ENCODE results near the gene OVOL2. TPM values are rescaled to one million over a fixed set of nuclear protein-coding genes. Genes with fewer than 3 reads are reported as not detected.

The OVOL2 gene
- total RNA-seq, 2 experiments from 2014 or later = not detected

DNA sequence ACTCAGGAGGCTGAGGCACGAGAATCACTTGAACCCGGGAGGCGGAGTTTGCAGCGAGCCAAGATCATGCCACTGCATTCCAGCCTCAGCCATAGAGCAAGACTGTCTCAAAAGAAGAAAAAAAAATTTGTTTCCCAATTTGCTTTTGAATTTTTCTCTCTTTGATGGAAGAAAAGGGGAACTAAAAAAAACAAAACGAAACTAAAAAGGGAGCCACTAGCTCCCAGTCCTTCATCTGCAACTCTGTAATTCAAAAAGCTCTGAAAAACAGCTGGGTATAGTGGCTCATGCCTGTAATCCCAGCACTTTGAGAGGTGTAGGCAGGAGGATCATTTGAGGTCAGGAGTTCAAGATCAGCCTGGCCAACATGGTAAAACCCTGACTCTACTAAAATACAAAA, 9.5 kb downstream of the OVOL2 start:
- Mint-ChIP-seq H3K9me3 (no peaks in the 10 kb centered on the region), H3K4me1 (ENCODE audit: low read depth) (no peaks in the 10 kb centered on the region), H3K27ac (no peak overlapping the region), H3K4me3 (no peak overlapping the region), H3K36me3 (ENCODE audit: low read depth) (no peaks in the 10 kb centered on the region), H3K27me3 (peaks cover 32% of the 10 kb centered on the region)
- ATAC-seq = no peak
- ChIA-PET CTCF (no interaction called here), POLR2A (no interaction called here)
- DNase-seq = no peak
- TF ChIP-seq, protein P1, sequence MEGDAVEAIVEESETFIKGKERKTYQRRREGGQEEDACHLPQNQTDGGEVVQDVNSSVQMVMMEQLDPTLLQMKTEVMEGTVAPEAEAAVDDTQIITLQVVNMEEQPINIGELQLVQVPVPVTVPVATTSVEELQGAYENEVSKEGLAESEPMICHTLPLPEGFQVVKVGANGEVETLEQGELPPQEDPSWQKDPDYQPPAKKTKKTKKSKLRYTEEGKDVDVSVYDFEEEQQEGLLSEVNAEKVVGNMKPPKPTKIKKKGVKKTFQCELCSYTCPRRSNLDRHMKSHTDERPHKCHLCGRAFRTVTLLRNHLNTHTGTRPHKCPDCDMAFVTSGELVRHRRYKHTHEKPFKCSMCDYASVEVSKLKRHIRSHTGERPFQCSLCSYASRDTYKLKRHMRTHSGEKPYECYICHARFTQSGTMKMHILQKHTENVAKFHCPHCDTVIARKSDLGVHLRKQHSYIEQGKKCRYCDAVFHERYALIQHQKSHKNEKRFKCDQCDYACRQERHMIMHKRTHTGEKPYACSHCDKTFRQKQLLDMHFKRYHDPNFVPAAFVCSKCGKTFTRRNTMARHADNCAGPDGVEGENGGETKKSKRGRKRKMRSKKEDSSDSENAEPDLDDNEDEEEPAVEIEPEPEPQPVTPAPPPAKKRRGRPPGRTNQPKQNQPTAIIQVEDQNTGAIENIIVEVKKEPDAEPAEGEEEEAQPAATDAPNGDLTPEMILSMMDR (IDR thresholded peaks at IDR 0.05) = no peak
- intact Hi-C loops (cut with micrococcal nuclease) = no loop called here

DNA sequence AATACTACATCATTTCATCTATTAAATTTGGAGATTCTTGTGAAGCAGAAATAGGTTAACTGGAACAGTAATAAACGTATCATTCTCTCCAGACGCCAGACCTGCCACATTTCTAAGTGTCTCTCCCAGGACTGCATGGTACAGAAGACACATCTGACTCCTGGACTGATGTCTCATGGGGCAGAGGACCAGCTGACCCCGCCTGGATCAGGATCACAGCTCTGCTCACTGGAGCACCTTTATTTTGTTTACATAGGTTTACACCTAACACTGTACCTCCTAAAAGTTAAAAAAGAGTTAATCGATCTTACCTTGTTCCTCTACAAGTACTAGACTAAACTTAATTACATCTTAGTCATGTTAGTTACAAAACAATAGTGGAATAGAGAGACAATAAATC, 11.2 kb downstream of the OVOL2 start:
- Mint-ChIP-seq H3K4me1 (ENCODE audit: low read depth) (no peaks in the 10 kb centered on the region), H3K27me3 (peaks cover 26% of the 10 kb centered on the region), H3K36me3 (ENCODE audit: low read depth) (no peaks in the 10 kb centered on the region), H3K27ac (no peak overlapping the region), H3K9me3 (no peaks in the 10 kb centered on the region), H3K4me3 (no peak overlapping the region)
- POLR2A ChIA-PET = no interaction called here
- TF ChIP-seq, protein P1 (IDR thresholded peaks at IDR 0.05) = no peak
- ATAC-seq = no peak
- no peak for DNase-seq
- CTCF ChIA-PET = interaction anchor here (1.6 kb wide), 1 partner anchor 43 kb away, joined by 3 read pairs; no protein-coding TSS in a partner anchor
- intact Hi-C loops (cut with micrococcal nuclease) = no loop called here

DNA sequence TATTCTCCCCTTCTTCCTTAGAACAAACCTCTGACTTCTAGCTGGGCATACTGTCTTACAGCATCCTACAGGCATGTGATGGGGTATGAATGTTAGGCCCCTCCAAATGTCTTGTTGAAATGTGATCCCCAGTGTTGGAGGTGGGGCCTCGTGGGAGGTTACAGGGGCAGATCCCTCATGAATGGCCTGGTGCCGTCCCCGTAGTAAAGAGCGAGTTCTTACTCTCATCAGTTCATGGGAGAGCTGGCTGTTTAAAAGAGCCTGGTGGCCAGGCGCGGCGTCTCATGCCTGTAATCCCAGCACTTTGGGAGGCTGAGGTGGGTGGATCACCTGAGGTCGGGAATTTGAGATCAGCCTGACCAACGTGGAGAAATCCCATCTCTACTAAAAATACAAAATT, 15.5 kb downstream of the OVOL2 start:
- DNase-seq (no peak), ATAC-seq (no peak)
- Mint-ChIP-seq H3K27ac (no peak overlapping the region), H3K4me3 (no peak overlapping the region), H3K27me3 (peaks cover 22% of the 10 kb centered on the region), H3K36me3 (ENCODE audit: low read depth) (no peaks in the 10 kb centered on the region), H3K4me1 (ENCODE audit: low read depth) (no peaks in the 10 kb centered on the region), H3K9me3 (no peaks in the 10 kb centered on the region)
- intact Hi-C loops (cut with micrococcal nuclease) = no loop called here
- TF ChIP-seq, protein P1 (IDR thresholded peaks at IDR 0.05) = no peak
- POLR2A ChIA-PET = no interaction called here
- CTCF ChIA-PET = no interaction called here

DNA sequence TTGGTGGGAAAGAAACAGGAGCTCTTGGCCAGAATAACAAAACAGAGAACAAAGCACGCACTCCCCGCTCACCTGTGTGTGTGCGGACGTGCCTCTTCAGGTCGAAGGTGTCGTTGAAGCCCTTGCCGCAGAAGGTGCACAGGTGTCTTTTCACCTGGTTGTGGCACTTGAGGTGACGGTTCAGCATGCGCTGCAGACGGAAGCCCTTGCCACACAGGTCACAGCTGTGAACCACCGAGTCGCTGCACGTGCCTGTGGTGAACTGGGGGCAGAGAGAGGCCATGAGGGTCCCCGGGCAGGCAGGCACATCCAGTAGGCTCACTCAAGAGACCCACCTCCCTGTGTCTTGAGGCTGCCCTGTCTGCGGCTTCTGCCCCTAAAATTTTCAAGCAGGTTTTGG, 16.3 kb downstream of the OVOL2 start:
- Mint-ChIP-seq H3K9me3 (no peaks in the 10 kb centered on the region), H3K27me3 (peaks cover 21% of the 10 kb centered on the region), H3K27ac (no peak overlapping the region), H3K4me1 (ENCODE audit: low read depth) (no peaks in the 10 kb centered on the region), H3K4me3 (no peak overlapping the region), H3K36me3 (ENCODE audit: low read depth) (no peaks in the 10 kb centered on the region)
- no peak for DNase-seq
- intact Hi-C loops (cut with micrococcal nuclease) = no loop called here
- CTCF ChIA-PET = no interaction called here
- ATAC-seq = no peak
- TF ChIP-seq, protein P1 (IDR thresholded peaks at IDR 0.05) = no peak
- POLR2A ChIA-PET = no interaction called here

DNA sequence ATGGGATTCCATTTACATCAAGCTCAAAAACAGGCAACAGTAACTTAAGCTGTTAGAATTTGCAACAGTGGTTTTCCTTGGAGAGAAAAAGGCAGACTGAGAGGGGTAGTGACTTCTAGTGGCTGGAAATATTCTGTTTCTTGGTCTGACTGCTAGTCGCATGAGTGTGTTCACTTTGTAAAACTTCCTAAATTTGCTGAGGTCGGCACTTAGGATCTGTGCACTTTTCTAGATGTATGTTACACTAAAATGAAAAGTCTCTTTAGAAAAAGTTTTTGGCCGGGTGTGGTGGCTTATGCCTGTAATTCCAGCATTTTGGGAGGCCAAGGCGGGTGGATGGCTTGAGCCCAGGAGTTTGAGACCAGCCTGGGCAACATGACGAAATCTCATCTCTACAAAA, 18.7 kb downstream of the OVOL2 start:
- no peak for ATAC-seq
- intact Hi-C loops (cut with micrococcal nuclease) = no loop called here
- no peaks in the 10 kb centered on the region for H3K4me1 Mint-ChIP-seq (ENCODE audit: low read depth)
- no peaks in the 10 kb centered on the region for H3K9me3 Mint-ChIP-seq
- TF ChIP-seq, protein P1 (IDR thresholded peaks at IDR 0.05) = no peak
- no peak for DNase-seq
- POLR2A ChIA-PET = no interaction called here
- CTCF ChIA-PET = no interaction called here
- H3K27ac Mint-ChIP-seq = no peak overlapping the region
- H3K36me3 Mint-ChIP-seq (ENCODE audit: low read depth) = no peaks in the 10 kb centered on the region
- H3K4me3 Mint-ChIP-seq = no peak overlapping the region
- H3K27me3 Mint-ChIP-seq = peaks cover 13% of the 10 kb centered on the region
